DND-41 (cell line): ENCODE data around the gene EXOC4.

Experiments
- ATAC-seq: fragments of 200-7000 bp; cut with Tn5 transposase; 3 replicates; pipeline ENCODE4 v1.9.1; 2021; ENCODE audit warnings: low read depth; ENCODE audit not compliant: insufficient read depth
- DNase-seq: peaks from one replicate; pipeline ENCODE4 v3.0.0-alpha.2; 2020
- H2AFZ ChIP-seq: 2 replicates; pipeline ENCODE4 v1.6.0; 2012; ENCODE audit warnings: low read depth, low read length
- H3K27ac ChIP-seq: 2 replicates; pipeline ENCODE4 v1.5.1; 2012; ENCODE audit warnings: low read length, inconsistent platforms
- H3K27me3 ChIP-seq: fragments of 200-600 bp; sonication (generic); 2 replicates; pipeline ENCODE4 v1.6.0; 2012; ENCODE audit warnings: low read length, mild to moderate bottlenecking, inconsistent platforms; ENCODE audit not compliant: insufficient read depth, poor library complexity
- H3K36me3 ChIP-seq: 2 replicates; pipeline ENCODE4 v1.5.1; 2012; ENCODE audit warnings: low read length, inconsistent platforms; ENCODE audit not compliant: insufficient read depth
- H3K4me1 ChIP-seq: 2 replicates; pipeline ENCODE4 v1.5.1; 2012; ENCODE audit warnings: mild to moderate bottlenecking, low read length; ENCODE audit not compliant: insufficient read depth
- H3K4me2 ChIP-seq: 2 replicates; pipeline ENCODE4 v1.6.0; 2012; ENCODE audit warnings: mild to moderate bottlenecking, moderate library complexity, low read length, inconsistent platforms; ENCODE audit not compliant: insufficient read depth
- H3K4me3 ChIP-seq, 2 experiments: fragments of 200-600 bp in 1 of 2; shearing (Covaris generic) in 1 of 2; 2 replicates each; pipeline ENCODE4 v1.5.1; 2012 to 2016; ENCODE audit warnings: inconsistent platforms in 2 of 2, low read length in 2 of 2, mild to moderate bottlenecking in 2 of 2, low read depth in 1 of 2, moderate library complexity in 1 of 2
- H3K79me2 ChIP-seq: 2 replicates; pipeline ENCODE4 v1.6.0; 2012; ENCODE audit warnings: low read length, inconsistent platforms; ENCODE audit not compliant: insufficient read depth
- H3K9ac ChIP-seq: 2 replicates; pipeline ENCODE4 v1.6.0; 2012; ENCODE audit warnings: low read depth, mild to moderate bottlenecking, inconsistent platforms, low read length, moderate library complexity
- H3K9me3 ChIP-seq: 2 replicates; pipeline ENCODE4 v1.5.1; 2012; ENCODE audit warnings: low read length, moderate library complexity, mild to moderate bottlenecking, inconsistent platforms; ENCODE audit not compliant: insufficient read depth, severe bottlenecking
- H4K20me1 ChIP-seq: 2 replicates; pipeline ENCODE4 v1.6.0; 2012; ENCODE audit warnings: low read length; ENCODE audit not compliant: insufficient read depth
- EZH2 ChIP-seq: IDR thresholded peaks from 3 replicates; pipeline ENCODE4 v1.6.1; 2012; ENCODE audit warnings: borderline replicate concordance, low read depth, mild to moderate bottlenecking, moderate library complexity, low read length, inconsistent platforms; ENCODE audit not compliant: severe bottlenecking
- TF ChIP-seq, protein P1 (sequence below): IDR thresholded peaks from 2 replicates; pipeline ENCODE4 v1.5.1; 2012; ENCODE audit warnings: borderline replicate concordance, low read length, moderate library complexity, mild to moderate bottlenecking; ENCODE audit not compliant: poor library complexity, severe bottlenecking; ENCODE audit errors: extremely low read depth

The EXOC4 gene

DNA sequence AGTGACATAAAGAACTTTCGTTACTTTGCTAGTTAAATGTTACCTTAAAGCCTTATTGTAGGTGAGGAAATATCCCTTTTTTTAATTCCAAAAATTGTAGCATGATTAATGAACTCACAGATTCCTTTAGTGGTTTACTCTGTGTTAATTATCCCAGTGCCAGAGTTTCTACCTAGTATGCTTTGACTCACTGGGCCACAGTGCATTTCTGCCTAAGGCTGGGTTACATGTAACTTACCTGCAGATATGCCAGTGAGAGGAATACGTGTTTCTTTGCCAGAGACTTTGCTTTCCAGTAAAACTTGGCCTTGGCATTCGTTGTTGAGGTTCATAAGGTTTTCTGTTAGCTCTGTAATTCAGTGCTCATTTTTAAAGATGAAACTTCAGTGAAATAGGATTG is 493.4 kb downstream of the EXOC4 start:
- Histone ChIP-seq H3K4me3 (no peak overlapping the region), H3K4me1 (no peaks in the 10 kb centered on the region), H3K9ac (no peak overlapping the region), H3K27me3 (no peaks in the 10 kb centered on the region), H4K20me1 (no peaks in the 10 kb centered on the region), H3K27ac (no peak overlapping the region), H3K9me3 (no peaks in the 10 kb centered on the region), H2AFZ (no peak overlapping the region), H3K4me2 (no peak overlapping the region), H3K36me3 (no peaks in the 10 kb centered on the region), H3K79me2 (no peaks in the 10 kb centered on the region)
- no peak for ATAC-seq
- no peak for DNase-seq
- TF ChIP-seq, protein P1, sequence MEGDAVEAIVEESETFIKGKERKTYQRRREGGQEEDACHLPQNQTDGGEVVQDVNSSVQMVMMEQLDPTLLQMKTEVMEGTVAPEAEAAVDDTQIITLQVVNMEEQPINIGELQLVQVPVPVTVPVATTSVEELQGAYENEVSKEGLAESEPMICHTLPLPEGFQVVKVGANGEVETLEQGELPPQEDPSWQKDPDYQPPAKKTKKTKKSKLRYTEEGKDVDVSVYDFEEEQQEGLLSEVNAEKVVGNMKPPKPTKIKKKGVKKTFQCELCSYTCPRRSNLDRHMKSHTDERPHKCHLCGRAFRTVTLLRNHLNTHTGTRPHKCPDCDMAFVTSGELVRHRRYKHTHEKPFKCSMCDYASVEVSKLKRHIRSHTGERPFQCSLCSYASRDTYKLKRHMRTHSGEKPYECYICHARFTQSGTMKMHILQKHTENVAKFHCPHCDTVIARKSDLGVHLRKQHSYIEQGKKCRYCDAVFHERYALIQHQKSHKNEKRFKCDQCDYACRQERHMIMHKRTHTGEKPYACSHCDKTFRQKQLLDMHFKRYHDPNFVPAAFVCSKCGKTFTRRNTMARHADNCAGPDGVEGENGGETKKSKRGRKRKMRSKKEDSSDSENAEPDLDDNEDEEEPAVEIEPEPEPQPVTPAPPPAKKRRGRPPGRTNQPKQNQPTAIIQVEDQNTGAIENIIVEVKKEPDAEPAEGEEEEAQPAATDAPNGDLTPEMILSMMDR: no peak
- TF ChIP-seq EZH2: no peak

DNA sequence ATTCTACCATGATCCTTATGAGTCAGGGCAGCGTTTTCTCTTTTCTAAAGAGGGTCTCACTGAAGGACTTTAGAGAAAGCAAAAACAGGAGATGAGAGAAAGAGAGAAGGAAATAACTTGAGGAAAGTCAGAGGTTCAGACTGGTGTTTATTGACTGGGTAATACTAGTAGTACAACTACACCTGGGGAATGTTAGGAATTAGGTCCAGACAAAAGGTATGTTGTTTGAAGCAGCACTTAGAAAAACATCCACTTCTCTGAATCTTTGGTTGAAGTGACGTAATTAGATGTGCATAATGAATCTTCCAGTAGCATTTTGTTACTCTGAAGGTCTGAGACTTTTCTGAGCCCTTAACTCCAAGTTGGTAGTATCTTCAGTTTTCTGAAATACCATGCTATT is 494.0 kb downstream of the EXOC4 start:
- H3K4me1 ChIP-seq: no peaks in the 10 kb centered on the region
- TF ChIP-seq, protein P1: no peak
- TF ChIP-seq EZH2: no peak
- no peaks in the 10 kb centered on the region for H3K9me3 ChIP-seq
- H3K27me3 ChIP-seq: no peaks in the 10 kb centered on the region
- H3K4me2 ChIP-seq: no peak overlapping the region
- no peaks in the 10 kb centered on the region for H3K36me3 ChIP-seq
- H2AFZ ChIP-seq: no peak overlapping the region
- ATAC-seq: no peak
- H3K27ac ChIP-seq: no peak overlapping the region
- no peaks in the 10 kb centered on the region for H4K20me1 ChIP-seq
- DNase-seq: no peak
- no peak overlapping the region for H3K9ac ChIP-seq
- H3K4me3 ChIP-seq: no peak overlapping the region
- no peaks in the 10 kb centered on the region for H3K79me2 ChIP-seq

DNA sequence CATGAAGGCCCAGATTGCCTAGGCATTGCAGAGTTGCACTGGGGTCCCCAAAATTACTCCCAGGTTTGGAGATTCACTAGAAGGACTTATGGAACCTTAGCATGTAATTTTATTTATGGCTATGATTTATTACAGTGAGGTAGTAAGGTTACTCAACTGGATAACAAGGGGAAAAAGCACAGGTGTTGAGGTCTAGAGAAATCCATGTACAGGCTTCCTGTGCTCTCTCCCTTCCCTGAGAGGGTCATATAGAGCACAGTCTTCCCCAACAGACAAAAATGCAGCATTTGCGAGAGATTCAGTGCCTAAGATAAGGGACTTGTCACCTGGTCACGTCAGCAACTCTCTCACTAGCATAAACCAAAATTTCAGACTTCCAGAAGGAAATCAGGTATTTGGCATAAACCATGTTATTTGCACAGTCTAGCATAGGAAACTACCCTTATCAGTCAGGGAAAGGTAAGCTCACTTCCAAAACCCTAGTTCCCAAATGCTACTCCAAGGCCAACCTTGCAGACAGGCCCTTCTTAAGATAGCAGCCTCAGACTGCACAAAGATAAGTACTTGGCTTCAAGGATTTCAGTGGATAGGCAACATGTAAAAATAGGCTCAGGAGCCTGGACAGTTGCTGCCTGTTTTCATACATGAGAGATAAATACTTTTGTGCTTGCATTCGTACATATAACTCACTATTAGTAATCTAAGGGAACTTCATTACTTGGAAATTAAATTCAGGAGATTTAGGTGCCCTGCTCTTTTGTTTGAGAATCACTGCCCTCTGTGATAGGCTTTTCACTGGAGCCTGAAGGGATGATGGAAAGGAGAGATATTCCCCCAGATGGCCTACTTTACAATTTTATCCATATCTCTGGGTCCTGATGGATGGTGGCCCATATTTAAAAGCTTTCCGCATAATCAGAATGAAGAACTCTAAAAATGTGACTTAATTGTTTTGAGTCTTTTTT is 495.8 kb downstream of the EXOC4 start:
- TF ChIP-seq, protein P1: no peak
- no peak for TF ChIP-seq EZH2
- Histone ChIP-seq H2AFZ (no peak overlapping the region), H3K27ac (no peak overlapping the region), H3K9ac (no peak overlapping the region), H3K36me3 (no peaks in the 10 kb centered on the region), H4K20me1 (no peaks in the 10 kb centered on the region), H3K9me3 (no peaks in the 10 kb centered on the region), H3K27me3 (no peaks in the 10 kb centered on the region), H3K4me3 (no peak overlapping the region), H3K4me2 (no peak overlapping the region), H3K4me1 (no peaks in the 10 kb centered on the region), H3K79me2 (no peaks in the 10 kb centered on the region)
- DNase-seq (no peak), ATAC-seq (no peak)
